Measurements from ENCODE around the gene FOXB1. TPM values are rescaled to one million over a fixed set of nuclear protein-coding genes. Genes with fewer than 3 reads are reported as not detected.
A peak's percentile ranks its signal among the peaks of the same experiment; 100 is the strongest.

The FOXB1 gene
- total RNA-seq, 1 donor from 2014 or later, result not detected

- no peak for TF ChIP-seq CTCF (IDR thresholded peaks at IDR 0.05)
These were observed 38.4 kb upstream of the FOXB1 start for GRCh38 chr15:59965741-59966140.

GRCh38 chr15:59966262-59966661 lies 37.8 kb upstream of the FOXB1 start:
- no peak for ATAC-seq
- no peak for TF ChIP-seq CTCF (IDR thresholded peaks at IDR 0.05)
- Histone ChIP-seq H3K27me3 (ENCODE audit: low read depth) (no peaks in the 10 kb centered on the region), H3K36me3 (no peaks in the 10 kb centered on the region), H3K27ac (no peak overlapping the region), H3K4me3 (no peak overlapping the region), H3K9me3 (peaks cover 4% of the 10 kb centered on the region), H3K4me1 (no peaks in the 10 kb centered on the region)
- no peak for DNase-seq
- intact Hi-C loops (cut with DNase I), result no loop called here

More at GRCh38 chr15:59965741-59966140, 38.4 kb upstream of the FOXB1 start:
- no peaks in the 10 kb centered on the region for H3K36me3 ChIP-seq
- no peaks in the 10 kb centered on the region for H3K27me3 ChIP-seq (ENCODE audit: low read depth)
- no peak overlapping the region for H3K4me3 ChIP-seq
- DNase-seq (no peak), ATAC-seq (no peak)
- no peak overlapping the region for H3K27ac ChIP-seq
- H3K4me1 ChIP-seq, result no peaks in the 10 kb centered on the region
- intact Hi-C loops (cut with DNase I), result no loop called here
- peaks cover 6% of the 10 kb centered on the region for H3K9me3 ChIP-seq

GRCh38 chr15:59968314-59968713 lies 35.8 kb upstream of the FOXB1 start:
- H3K4me1 ChIP-seq, result no peaks in the 10 kb centered on the region
- no peak overlapping the region for H3K27ac ChIP-seq
- no peak overlapping the region for H3K4me3 ChIP-seq
- TF ChIP-seq CTCF (IDR thresholded peaks at IDR 0.05), result no peak
- ATAC-seq, result no peak
- intact Hi-C loops (cut with DNase I), result no loop called here
- DNase-seq, result no peak
- no peaks in the 10 kb centered on the region for H3K36me3 ChIP-seq
- H3K27me3 ChIP-seq (ENCODE audit: low read depth), result no peaks in the 10 kb centered on the region
- no peaks in the 10 kb centered on the region for H3K9me3 ChIP-seq

GRCh38 chr15:59972241-59972640 lies 31.9 kb upstream of the FOXB1 start:
- H3K27me3 ChIP-seq (ENCODE audit: low read depth), result no peaks in the 10 kb centered on the region
- H3K9me3 ChIP-seq, result no peaks in the 10 kb centered on the region
- intact Hi-C loops (cut with DNase I), result no loop called here
- no peak overlapping the region for H3K4me3 ChIP-seq
- H3K4me1 ChIP-seq, result no peaks in the 10 kb centered on the region
- DNase-seq (no peak), ATAC-seq (no peak)
- TF ChIP-seq CTCF (IDR thresholded peaks at IDR 0.05), result no peak
- no peak overlapping the region for H3K27ac ChIP-seq
- H3K36me3 ChIP-seq, result no peaks in the 10 kb centered on the region

GRCh38 chr15:59976480-59977271 lies 27.4 kb upstream of the FOXB1 start:
- intact Hi-C loops (cut with DNase I), result no loop called here
- peak; percentile 28 to 73 for ATAC-seq

More at GRCh38 chr15:59976480-59977271, 27.4 kb upstream of the FOXB1 start:
- TF ChIP-seq CTCF (IDR thresholded peaks at IDR 0.05), result no peak
- H3K4me1 ChIP-seq, result no peaks in the 10 kb centered on the region
- no peaks in the 10 kb centered on the region for H3K9me3 ChIP-seq
- H3K4me3 ChIP-seq, result no peak overlapping the region
- DNase-seq, result no peak
- peaks cover 2% of the 10 kb centered on the region for H3K27me3 ChIP-seq (ENCODE audit: low read depth)
- no peaks in the 10 kb centered on the region for H3K36me3 ChIP-seq
- no peak overlapping the region for H3K27ac ChIP-seq

Data from lower lobe of right lung (tissue), 2 donors.